ENCODE measurements around the gene TNRC18.

TNRC18 gene

GRCh38 chr7:5388273-5388901, 35.2 kb downstream of the TNRC18 start:
- Histone ChIP-seq H3K9me3 (ENCODE audit: insufficient read depth, low read length) (no peaks in the 10 kb centered on the region), H2AFZ (ENCODE audit: low read depth, low read length, severe bottlenecking) (no peak overlapping the region), H3F3A (ENCODE audit: insufficient read depth) (0 out of 2 replicates have a peak, but pooled peaks cover 3% of the 10 kb centered on the region), H3K27me3 (ENCODE audit: low read length) (no peaks in the 10 kb centered on the region), H3K4me3 (ENCODE audit: insufficient read depth, low read length, poor library complexity, severe bottlenecking) (no peak overlapping the region), H3K36me3 (ENCODE audit: low read length) (peaks cover 5% of the 10 kb centered on the region; the same call in 1 of the 2 replicates), H3K4me2 (ENCODE audit: low read depth, low read length, poor library complexity, severe bottlenecking) (no peak overlapping the region), H3K27ac (ENCODE audit: low read depth, low read length) (no peak overlapping the region), H3K9ac (ENCODE audit: low read length) (no peak overlapping the region), H3K9me2 (replicated peaks; ENCODE audit: insufficient read depth, low read length) (no peaks in the 10 kb centered on the region), H3K79me2 (ENCODE audit: insufficient read depth, low read length) (peaks cover 23% of the 10 kb centered on the region), H4K20me1 (ENCODE audit: low read depth, low read length) (peaks cover 3% of the 10 kb centered on the region; the same call in 1 of the 2 replicates)
- TF ChIP-seq CTCF (IDR thresholded peaks at IDR 0.05; ENCODE audit: insufficient read depth, low read length, poor library complexity, severe bottlenecking) (no peak), EZH2phosphoT487 (conservative IDR thresholded peaks at IDR 0.05; ENCODE audit: low read length) (no peak)

GRCh38 chr7:5387711-5388245, 35.9 kb downstream of the TNRC18 start:
- Histone ChIP-seq H3K27ac (ENCODE audit: low read depth, low read length) (no peak overlapping the region), H3K4me3 (ENCODE audit: insufficient read depth, low read length, poor library complexity, severe bottlenecking) (no peak overlapping the region), H3K36me3 (ENCODE audit: low read length) (peaks cover 5% of the 10 kb centered on the region; the same call in 1 of the 2 replicates), H3K27me3 (ENCODE audit: low read length) (no peaks in the 10 kb centered on the region), H3F3A (ENCODE audit: insufficient read depth) (0 out of 2 replicates have a peak, but pooled peaks cover 3% of the 10 kb centered on the region), H3K79me2 (ENCODE audit: insufficient read depth, low read length) (peaks cover 29% of the 10 kb centered on the region), H4K20me1 (ENCODE audit: low read depth, low read length) (peaks cover 3% of the 10 kb centered on the region; the same call in 1 of the 2 replicates), H3K9me3 (ENCODE audit: insufficient read depth, low read length) (no peaks in the 10 kb centered on the region), H3K9me2 (replicated peaks; ENCODE audit: insufficient read depth, low read length) (no peaks in the 10 kb centered on the region), H3K4me2 (ENCODE audit: low read depth, low read length, poor library complexity, severe bottlenecking) (no peak overlapping the region), H2AFZ (ENCODE audit: low read depth, low read length, severe bottlenecking) (no peak overlapping the region), H3K9ac (ENCODE audit: low read length) (no peak overlapping the region)
- TF ChIP-seq EZH2phosphoT487 (conservative IDR thresholded peaks at IDR 0.05; ENCODE audit: low read length) = no peak
- TF ChIP-seq CTCF (IDR thresholded peaks at IDR 0.05; ENCODE audit: insufficient read depth, low read length, poor library complexity, severe bottlenecking) = no peak

- Histone ChIP-seq H3K36me3 (ENCODE audit: low read length) (peaks cover 5% of the 10 kb centered on the region; the same call in 1 of the 2 replicates), H3K27me3 (ENCODE audit: low read length) (no peaks in the 10 kb centered on the region), H4K20me1 (ENCODE audit: low read depth, low read length) (peaks cover 3% of the 10 kb centered on the region; the same call in 1 of the 2 replicates), H3K4me2 (ENCODE audit: low read depth, low read length, poor library complexity, severe bottlenecking) (no peak overlapping the region), H3K4me3 (ENCODE audit: insufficient read depth, low read length, poor library complexity, severe bottlenecking) (no peak overlapping the region), H3F3A (ENCODE audit: insufficient read depth) (0 out of 2 replicates have a peak, but pooled peaks cover 3% of the 10 kb centered on the region), H3K9me2 (replicated peaks; ENCODE audit: insufficient read depth, low read length) (no peaks in the 10 kb centered on the region), H3K27ac (ENCODE audit: low read depth, low read length) (no peak overlapping the region), H3K9me3 (ENCODE audit: insufficient read depth, low read length) (no peaks in the 10 kb centered on the region), H2AFZ (ENCODE audit: low read depth, low read length, severe bottlenecking) (no peak overlapping the region), H3K9ac (ENCODE audit: low read length) (no peak overlapping the region), H3K79me2 (ENCODE audit: insufficient read depth, low read length) (peaks cover 59% of the 10 kb centered on the region)
- TF ChIP-seq EZH2phosphoT487 (conservative IDR thresholded peaks at IDR 0.05; ENCODE audit: low read length) (no peak), CTCF (IDR thresholded peaks at IDR 0.05; ENCODE audit: insufficient read depth, low read length, poor library complexity, severe bottlenecking) (no peak)
Observed at GRCh38 chr7:5384618-5385017, 39.0 kb downstream of the TNRC18 start.

Measured in SU-DHL-6 (cell line).